Caco-2 (cell line): Measurements from ENCODE around the gene RAB1B. TPM values are rescaled to one million over a fixed set of nuclear protein-coding genes. Genes with fewer than 3 reads are reported as not detected.

Source experiments
- BruUV-seq: library from RNA; stranded (reverse); fragments of 400-500 nt; replicated peaks from 2 replicates; lab custom pipeline; 2021; lab: Mats Ljungman, UMichigan
- CTCF ChIA-PET: fragments of 300-600 bp; sonication (Branson Sonifier 250); formaldehyde crosslinking; loops from one replicate; lab custom pipeline; 2022; ENCODE audit warnings: antibody characterized with exemption; lab: Charles Lee
- POLR2A ChIA-PET: fragments of 300-600 bp; sonication (Branson Sonifier 250); formaldehyde crosslinking; loops from one replicate; lab custom pipeline; 2022; ENCODE audit warnings: antibody characterized with exemption; lab: Charles Lee
- DNase-seq, 2 experiments: peaks; one replicate each; pipeline versions ENCODE4 v3.0.0 to v3.0.0-alpha.2; 2020 to 2022
- H3K27me3 ChIP-seq: replicated peaks from 2 replicates; pipeline ENCODE4 v1.6.0; 2011; ENCODE audit warnings: low read length; ENCODE audit not compliant: control insufficient read depth, insufficient read depth
- H3K36me3 ChIP-seq: 2 replicates; pipeline ENCODE4 v1.5.1; 2011; ENCODE audit warnings: low read length; ENCODE audit not compliant: control insufficient read depth, insufficient read depth
- H3K4me1 ChIP-seq: fragments of 250-450 bp; sonication (Bioruptor Pico); 2 replicates; pipeline ENCODE4 v1.5.1; 2020; ENCODE audit warnings: mild to moderate bottlenecking
- H3K4me3 ChIP-seq: 2 replicates; pipeline ENCODE4 v1.5.1; 2011; ENCODE audit warnings: low read depth, mild to moderate bottlenecking, control low read depth, low read length
- H3K9me3 ChIP-seq: fragments of 250-450 bp; sonication (Bioruptor Pico); 2 replicates; pipeline ENCODE4 v1.5.1; 2020; ENCODE audit warnings: mild to moderate bottlenecking, moderate library complexity
- H3K27ac Mint-ChIP-seq: one replicate; pipeline ENCODE4 v1.8.0; 2022; ENCODE audit warnings: mixed read lengths; ENCODE audit not compliant: unreplicated experiment
- H3K27me3 Mint-ChIP-seq: one replicate; pipeline ENCODE4 v1.8.0; 2022; ENCODE audit warnings: mixed read lengths; ENCODE audit not compliant: insufficient read depth, unreplicated experiment
- H3K36me3 Mint-ChIP-seq: one replicate; pipeline ENCODE4 v1.8.0; 2022; ENCODE audit warnings: mild to moderate bottlenecking, mixed read lengths; ENCODE audit not compliant: insufficient read depth, unreplicated experiment
- H3K4me1 Mint-ChIP-seq: one replicate; pipeline ENCODE4 v1.8.0; 2022; ENCODE audit warnings: low read depth, mixed read lengths; ENCODE audit not compliant: unreplicated experiment
- H3K4me3 Mint-ChIP-seq: one replicate; pipeline ENCODE4 v1.8.0; 2022; ENCODE audit warnings: mild to moderate bottlenecking, moderate library complexity, mixed read lengths; ENCODE audit not compliant: unreplicated experiment
- H3K9me3 Mint-ChIP-seq: one replicate; pipeline ENCODE4 v1.8.0; 2022; ENCODE audit warnings: mixed read lengths; ENCODE audit not compliant: unreplicated experiment
- CTCF ChIP-seq, 2 experiments: fragments of 200-600 bp in 1 of 2; IDR thresholded peaks; 1 replicate in 1 of 2; 2 replicates in 1 of 2; pipeline versions ENCODE4 v1.5.1 to v1.8.0; 2011 to 2022; ENCODE audit warnings: antibody characterized with exemption in 1 of 2, control low read depth in 1 of 2, inconsistent platforms in 1 of 2, low read depth in 1 of 2, low read length in 1 of 2, mild to moderate bottlenecking in 1 of 2, moderate library complexity in 1 of 2; ENCODE audit not compliant: insufficient read depth in 1 of 2, severe bottlenecking in 1 of 2, unreplicated experiment in 1 of 2
- intact Hi-C: fragments of 100-400 bp; cut with micrococcal nuclease; formaldehyde crosslinking; loops from one replicate; pipeline ENCODE4 v1.10.0; 2022; ENCODE audit not compliant: unreplicated experiment
- total RNA-seq: library from RNA; stranded (reverse); gene quantifications from 2 replicates; pipeline ENCODE4 v1.2.3, GENCODE V29; 2022

RAB1B gene
- total RNA-seq, 1 experiment from 2014 or later = 132 TPM

GRCh38 chr11:66283461-66284105, 15.1 kb downstream of the RAB1B start:
- peaks cover 43% of the 10 kb centered on the region for H3K36me3 Mint-ChIP-seq
- no peaks in the 10 kb centered on the region for H3K27me3 ChIP-seq
- no TSS peak for BruUV-seq
- H3K36me3 ChIP-seq = peaks cover 5% of the 10 kb centered on the region; the same call in 1 of the 2 replicates
- CTCF ChIA-PET = interaction anchor here (0.6 to 1.0 kb wide), 4 partner anchors 8 to 1245 kb away, joined by 3 to 9 read pairs (median 6); partner anchors contain the start of gene TMEM151A
- H3K4me1 ChIP-seq = peaks cover 12% of the 10 kb centered on the region
- intact Hi-C loops = no loop called here
- no peaks in the 10 kb centered on the region for H3K27me3 Mint-ChIP-seq
- H3K27ac Mint-ChIP-seq = no peak overlapping the region
- H3K9me3 Mint-ChIP-seq = no peaks in the 10 kb centered on the region
- H3K9me3 ChIP-seq = no peaks in the 10 kb centered on the region
- TF ChIP-seq CTCF (IDR thresholded peaks at IDR 0.05; ENCODE audit: insufficient read depth in 1 of 2, low read depth in 1 of 2, low read length in 1 of 2, severe bottlenecking in 1 of 2, unreplicated experiment in 1 of 2) = peak in 1 of 2 experiments; percentile 15
- peaks cover 25% of the 10 kb centered on the region for H3K4me1 Mint-ChIP-seq
- no peak overlapping the region for H3K4me3 ChIP-seq
- POLR2A ChIA-PET = no interaction called here
- DNase-seq = no peak
- H3K4me3 Mint-ChIP-seq = no peak overlapping the region

GRCh38 chr11:66284526-66285078, 16.2 kb downstream of the RAB1B start:
- no peak overlapping the region for H3K4me3 ChIP-seq
- no peak for TF ChIP-seq CTCF (IDR thresholded peaks at IDR 0.05; ENCODE audit: insufficient read depth in 1 of 2, low read depth in 1 of 2, low read length in 1 of 2, severe bottlenecking in 1 of 2, unreplicated experiment in 1 of 2)
- CTCF ChIA-PET = interaction anchor here (0.6 to 0.7 kb wide), 2 partner anchors 12 to 14 kb away, joined by 7 to 9 read pairs; no protein-coding TSS in a partner anchor
- POLR2A ChIA-PET = no interaction called here
- peaks cover 12% of the 10 kb centered on the region for H3K4me1 ChIP-seq
- Mint-ChIP-seq H3K9me3 (no peaks in the 10 kb centered on the region), H3K36me3 (peaks cover 42% of the 10 kb centered on the region), H3K27me3 (no peaks in the 10 kb centered on the region), H3K4me3 (no peak overlapping the region), H3K4me1 (peaks cover 15% of the 10 kb centered on the region), H3K27ac (no peak overlapping the region)
- H3K36me3 ChIP-seq = peaks cover 5% of the 10 kb centered on the region; the same call in 1 of the 2 replicates
- intact Hi-C loops = no loop called here
- no peaks in the 10 kb centered on the region for H3K9me3 ChIP-seq
- DNase-seq = no peak
- H3K27me3 ChIP-seq = no peaks in the 10 kb centered on the region
- no TSS peak for BruUV-seq

- H3K27me3 ChIP-seq = no peaks in the 10 kb centered on the region
- H3K27me3 Mint-ChIP-seq = no peaks in the 10 kb centered on the region
- H3K36me3 ChIP-seq = peaks cover 5% of the 10 kb centered on the region; the same call in 1 of the 2 replicates
- no peak overlapping the region for H3K27ac Mint-ChIP-seq
- H3K4me3 ChIP-seq = no peak overlapping the region
- DNase-seq = peak in 1 of 2 experiments; percentile 25
- no peak for TF ChIP-seq CTCF (IDR thresholded peaks at IDR 0.05; ENCODE audit: insufficient read depth in 1 of 2, low read depth in 1 of 2, low read length in 1 of 2, severe bottlenecking in 1 of 2, unreplicated experiment in 1 of 2)
- H3K9me3 Mint-ChIP-seq = no peaks in the 10 kb centered on the region
- ChIA-PET CTCF (interaction anchor here (0.6 kb wide), 1 partner anchor 72 kb away, joined by 3 read pairs; no protein-coding TSS in a partner anchor), POLR2A (no interaction called here)
- no peaks in the 10 kb centered on the region for H3K9me3 ChIP-seq
- no TSS peak for BruUV-seq
- intact Hi-C loops = no loop called here
- peaks cover 45% of the 10 kb centered on the region for H3K36me3 Mint-ChIP-seq
- peaks cover 20% of the 10 kb centered on the region for H3K4me1 ChIP-seq
- H3K4me3 Mint-ChIP-seq = no peak overlapping the region
- peaks cover 18% of the 10 kb centered on the region for H3K4me1 Mint-ChIP-seq
Observed at GRCh38 chr11:66285250-66285947, 17.0 kb downstream of the RAB1B start.
